WI38 (cell line): ENCODE data around the gene HS6ST3.

Experiments
- H3K4me3 ChIP-seq: 2 replicates; pipeline ENCODE4 v1.5.1; 2011; ENCODE audit warnings: low read depth, mild to moderate bottlenecking, control low read depth, low read length
- CTCF ChIP-seq: IDR thresholded peaks from 2 replicates; pipeline ENCODE4 v1.5.1; 2012; ENCODE audit warnings: low read depth, mild to moderate bottlenecking, control low read depth, low read length

The HS6ST3 gene

GRCh38 chr13:96141032-96141431 lies 51.1 kb downstream of the HS6ST3 start:
- no peak for TF ChIP-seq CTCF
- H3K4me3 ChIP-seq = no peak overlapping the region

- H3K4me3 ChIP-seq = no peak overlapping the region
- no peak for TF ChIP-seq CTCF
Observed at GRCh38 chr13:96159725-96160124, 69.8 kb downstream of the HS6ST3 start.

- no peak overlapping the region for H3K4me3 ChIP-seq
- no peak for TF ChIP-seq CTCF
Observed at GRCh38 chr13:96161141-96161540, 71.2 kb downstream of the HS6ST3 start.

- H3K4me3 ChIP-seq = no peak overlapping the region
- TF ChIP-seq CTCF = no peak
Observed at GRCh38 chr13:96165840-96166239, 75.9 kb downstream of the HS6ST3 start.

GRCh38 chr13:96172066-96172465 lies 82.2 kb downstream of the HS6ST3 start:
- no peak for TF ChIP-seq CTCF
- no peak overlapping the region for H3K4me3 ChIP-seq

- no peak overlapping the region for H3K4me3 ChIP-seq
Observed at GRCh38 chr13:96178759-96179158, 88.9 kb downstream of the HS6ST3 start.

GRCh38 chr13:96179309-96179708 lies 89.4 kb downstream of the HS6ST3 start:
- no peak overlapping the region for H3K4me3 ChIP-seq
- TF ChIP-seq CTCF = no peak

More at GRCh38 chr13:96178759-96179158, 88.9 kb downstream of the HS6ST3 start:
- no peak for TF ChIP-seq CTCF
